HepG2 (cell line): Measurements from ENCODE around the gene SRCAP. TPM values are rescaled to one million over a fixed set of nuclear protein-coding genes. Genes with fewer than 3 reads are reported as not detected.

ENCODE experiments used
- GLI4 ChIP-seq: sonication (generic); formaldehyde crosslinking; IDR thresholded peaks from 2 replicates; pipeline ENCODE4 v1.5.1; 2020; ENCODE audit warnings: missing genetic modification reagents, mild to moderate bottlenecking, moderate library complexity, borderline replicate concordance
- JARID2 ChIP-seq: sonication (generic); formaldehyde crosslinking; IDR thresholded peaks from 2 replicates; pipeline ENCODE4 v1.8.1; 2023; ENCODE audit warnings: missing genetic modification reagents, inconsistent platforms; ENCODE audit not compliant: insufficient replicate concordance
- MTF1 ChIP-seq: sonication (generic); formaldehyde crosslinking; IDR thresholded peaks from 2 replicates; pipeline ENCODE4 v1.5.0; 2020; ENCODE audit warnings: missing genetic modification reagents
- NFIC ChIP-seq: IDR thresholded peaks from 2 replicates; pipeline ENCODE4 v1.6.1; 2012; ENCODE audit warnings: mild to moderate bottlenecking, low read length, inconsistent platforms
- NONO ChIP-seq, 2 experiments: fragments of 450-650 bp in 1 of 2; sonication (generic) in 1 of 2; formaldehyde crosslinking in 1 of 2; IDR thresholded peaks in 1 of 2; conservative IDR thresholded peaks in 1 of 2; 2 replicates each; pipeline versions ENCODE4 v1.6.1 to v1.8.0; 2017 to 2022; ENCODE audit warnings: mild to moderate bottlenecking in 1 of 2, missing genetic modification reagents in 1 of 2, moderate library complexity in 1 of 2
- PAX8 ChIP-seq: sonication (generic); formaldehyde crosslinking; IDR thresholded peaks from 2 replicates; pipeline ENCODE4 v1.8.0; 2022; ENCODE audit warnings: mild to moderate bottlenecking, missing genetic modification reagents, borderline replicate concordance
- WIZ ChIP-seq: sonication (generic); formaldehyde crosslinking; IDR thresholded peaks from 2 replicates; pipeline ENCODE4 v1.5.1; 2020; ENCODE audit warnings: mild to moderate bottlenecking, missing genetic modification reagents
- ZBTB1 ChIP-seq: sonication (generic); formaldehyde crosslinking; IDR thresholded peaks from 2 replicates; pipeline ENCODE4 v1.4.0; 2020; ENCODE audit warnings: missing genetic modification reagents, borderline replicate concordance
- ZFYVE20 ChIP-seq: sonication (generic); formaldehyde crosslinking; IDR thresholded peaks from 2 replicates; pipeline ENCODE4 v1.8.0; 2023; ENCODE audit warnings: low read depth, mild to moderate bottlenecking, moderate library complexity, missing genetic modification reagents, borderline replicate concordance
- ZNF136 ChIP-seq: sonication (generic); formaldehyde crosslinking; IDR thresholded peaks from 2 replicates; pipeline ENCODE4 v1.8.1; 2022; ENCODE audit warnings: low read depth, mild to moderate bottlenecking, moderate library complexity, missing genetic modification reagents
- ZNF296 ChIP-seq: sonication (generic); formaldehyde crosslinking; conservative IDR thresholded peaks from 2 replicates; pipeline ENCODE4 v1.5.0; 2020; ENCODE audit warnings: mild to moderate bottlenecking, missing genetic modification reagents
- ZNF749 ChIP-seq: sonication (generic); formaldehyde crosslinking; IDR thresholded peaks from 2 replicates; pipeline ENCODE4 v1.8.0; 2022; ENCODE audit warnings: mild to moderate bottlenecking, missing genetic modification reagents, moderate library complexity, borderline replicate concordance
- ZNF850 ChIP-seq: sonication (generic); formaldehyde crosslinking; conservative IDR thresholded peaks from 2 replicates; pipeline ENCODE4 v1.9.0; 2021; ENCODE audit warnings: mild to moderate bottlenecking, missing genetic modification reagents
- ZNF883 ChIP-seq: sonication (generic); formaldehyde crosslinking; IDR thresholded peaks from 2 replicates; pipeline ENCODE4 v1.5.1; 2020; ENCODE audit warnings: mild to moderate bottlenecking, missing genetic modification reagents; ENCODE audit errors: not compliant biosample characterization
- polyA plus RNA-seq, 8 experiments: library from polyadenylated mRNA; depleted of rRNA in 3 of 8; stranded (reverse) in 7 of 8; unstranded in 1 of 8; fragments of >200 nt; fragmentation: Illumina TruSeq in 4 of 8; extraction: Trizol in 4 of 8; gene quantifications; 2 replicates each; pipeline versions ENCODE4 v1.2.1 to v1.2.3, GENCODE V29; 2011 to 2016; ENCODE audit warnings: low read depth in 4 of 8, missing spikeins in 1 of 8, mixed read lengths in 1 of 8; ENCODE audit not compliant: insufficient read depth in 1 of 8
- total RNA-seq, 5 experiments: library from RNA; depleted of rRNA; stranded (reverse); fragments of >200 nt; fragmentation: Illumina TruSeq; extraction: Trizol; gene quantifications; 2 replicates each; pipeline ENCODE4 v1.2.3, GENCODE V29; 2016; ENCODE audit warnings: low read depth in 1 of 5
- TF ChIP-seq, protein P1 (sequence below): sonication (generic); formaldehyde crosslinking; IDR thresholded peaks from 2 replicates; pipeline ENCODE4 v1.4.0; 2020; ENCODE audit warnings: missing genetic modification reagents
- TF ChIP-seq, protein P2 (sequence below): sonication (generic); formaldehyde crosslinking; IDR thresholded peaks from 2 replicates; pipeline ENCODE4 v1.4.0; 2020; ENCODE audit warnings: missing genetic modification reagents
- TF ChIP-seq, protein P3 (sequence below): IDR thresholded peaks from 2 replicates; pipeline ENCODE4 v1.6.1; 2016; ENCODE audit warnings: missing compliant biosample characterization, missing genetic modification reagents, borderline replicate concordance
- TF ChIP-seq, protein P4 (sequence below): sonication (generic); formaldehyde crosslinking; IDR thresholded peaks from 2 replicates; pipeline ENCODE4 v1.5.1; 2020; ENCODE audit warnings: missing genetic modification reagents, mild to moderate bottlenecking, borderline replicate concordance

SRCAP gene
- total and polyA plus RNA-seq, 2 of the 13 experiments (the other 11 are each of a cell fraction or from before 2014, with no cell fraction given), result 4.9 to 9.0 TPM

DNA sequence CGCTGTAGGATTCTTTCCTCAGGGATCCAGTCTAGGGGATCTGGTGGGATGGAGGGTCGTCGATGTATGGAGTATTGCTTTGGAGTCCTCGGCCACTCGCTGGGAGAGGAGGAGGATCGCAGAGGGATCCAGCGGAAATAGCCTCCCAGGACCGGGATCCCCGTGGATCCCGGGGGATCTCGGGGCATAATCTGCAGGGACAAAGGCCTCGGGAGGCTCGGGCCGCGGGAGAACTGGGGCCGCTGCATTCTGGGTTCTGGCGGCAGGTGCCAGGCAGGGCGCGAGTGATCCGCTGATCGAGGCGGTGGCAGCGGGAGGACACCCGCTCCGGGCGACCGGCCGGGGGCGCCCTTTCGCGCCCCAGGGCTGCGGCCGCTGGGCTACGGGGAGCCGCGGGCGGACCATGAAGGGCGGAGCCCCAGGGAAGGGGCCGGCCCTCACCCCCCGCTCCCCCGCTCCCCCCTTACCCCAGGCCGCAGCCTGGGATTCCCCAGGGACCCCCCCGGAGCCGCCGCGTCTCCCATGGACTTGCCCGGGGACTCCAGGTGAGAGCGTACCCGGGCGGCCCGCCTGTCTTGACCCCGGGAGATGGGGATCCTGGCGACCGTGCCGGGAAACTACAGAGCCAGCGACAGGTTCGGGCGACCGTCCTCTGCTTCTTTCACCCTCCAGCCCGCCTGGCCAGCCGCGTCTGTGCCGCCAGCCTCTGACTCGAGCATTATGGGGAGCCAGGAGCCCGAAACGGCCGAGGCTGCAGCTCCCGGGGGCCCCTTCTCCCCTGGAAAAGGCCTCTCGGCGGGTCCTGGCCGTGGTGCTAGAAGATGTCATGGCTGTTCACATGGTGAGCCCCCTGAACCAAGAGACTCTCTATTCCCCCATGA lies 47.6 kb upstream of the SRCAP start (continued):
- TF ChIP-seq GLI4 (CRISPR knock-in tag) (no peak), PAX8 (CRISPR knock-in tag) (no peak), ZNF749 (CRISPR knock-in tag) (no peak), ZBTB1 (CRISPR knock-in tag) (no peak), MTF1 (CRISPR knock-in tag) (no peak), NFIC (no peak), ZNF883 (CRISPR knock-in tag) (no peak), ZNF850 (no peak), WIZ (CRISPR knock-in tag) (no peak), ZFYVE20 (no peak), NONO (IDR thresholded peaks at IDR 0.05) (no peak), NONO (CRISPR knock-in tag; conservative IDR thresholded peaks at IDR 0.05) (0 out of 2 replicates have a peak, but pooled peaks have one; percentile 6), ZNF296 (CRISPR knock-in tag) (no peak), JARID2 (CRISPR knock-in tag) (no peak), ZNF136 (no peak)
- TF ChIP-seq, protein P1, sequence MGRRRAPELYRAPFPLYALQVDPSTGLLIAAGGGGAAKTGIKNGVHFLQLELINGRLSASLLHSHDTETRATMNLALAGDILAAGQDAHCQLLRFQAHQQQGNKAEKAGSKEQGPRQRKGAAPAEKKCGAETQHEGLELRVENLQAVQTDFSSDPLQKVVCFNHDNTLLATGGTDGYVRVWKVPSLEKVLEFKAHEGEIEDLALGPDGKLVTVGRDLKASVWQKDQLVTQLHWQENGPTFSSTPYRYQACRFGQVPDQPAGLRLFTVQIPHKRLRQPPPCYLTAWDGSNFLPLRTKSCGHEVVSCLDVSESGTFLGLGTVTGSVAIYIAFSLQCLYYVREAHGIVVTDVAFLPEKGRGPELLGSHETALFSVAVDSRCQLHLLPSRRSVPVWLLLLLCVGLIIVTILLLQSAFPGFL, result no peak
- TF ChIP-seq, protein P2, sequence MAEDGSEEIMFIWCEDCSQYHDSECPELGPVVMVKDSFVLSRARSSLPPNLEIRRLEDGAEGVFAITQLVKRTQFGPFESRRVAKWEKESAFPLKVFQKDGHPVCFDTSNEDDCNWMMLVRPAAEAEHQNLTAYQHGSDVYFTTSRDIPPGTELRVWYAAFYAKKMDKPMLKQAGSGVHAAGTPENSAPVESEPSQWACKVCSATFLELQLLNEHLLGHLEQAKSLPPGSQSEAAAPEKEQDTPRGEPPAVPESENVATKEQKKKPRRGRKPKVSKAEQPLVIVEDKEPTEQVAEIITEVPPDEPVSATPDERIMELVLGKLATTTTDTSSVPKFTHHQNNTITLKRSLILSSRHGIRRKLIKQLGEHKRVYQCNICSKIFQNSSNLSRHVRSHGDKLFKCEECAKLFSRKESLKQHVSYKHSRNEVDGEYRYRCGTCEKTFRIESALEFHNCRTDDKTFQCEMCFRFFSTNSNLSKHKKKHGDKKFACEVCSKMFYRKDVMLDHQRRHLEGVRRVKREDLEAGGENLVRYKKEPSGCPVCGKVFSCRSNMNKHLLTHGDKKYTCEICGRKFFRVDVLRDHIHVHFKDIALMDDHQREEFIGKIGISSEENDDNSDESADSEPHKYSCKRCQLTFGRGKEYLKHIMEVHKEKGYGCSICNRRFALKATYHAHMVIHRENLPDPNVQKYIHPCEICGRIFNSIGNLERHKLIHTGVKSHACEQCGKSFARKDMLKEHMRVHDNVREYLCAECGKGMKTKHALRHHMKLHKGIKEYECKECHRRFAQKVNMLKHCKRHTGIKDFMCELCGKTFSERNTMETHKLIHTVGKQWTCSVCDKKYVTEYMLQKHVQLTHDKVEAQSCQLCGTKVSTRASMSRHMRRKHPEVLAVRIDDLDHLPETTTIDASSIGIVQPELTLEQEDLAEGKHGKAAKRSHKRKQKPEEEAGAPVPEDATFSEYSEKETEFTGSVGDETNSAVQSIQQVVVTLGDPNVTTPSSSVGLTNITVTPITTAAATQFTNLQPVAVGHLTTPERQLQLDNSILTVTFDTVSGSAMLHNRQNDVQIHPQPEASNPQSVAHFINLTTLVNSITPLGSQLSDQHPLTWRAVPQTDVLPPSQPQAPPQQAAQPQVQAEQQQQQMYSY (CRISPR knock-in tag), result no peak
- TF ChIP-seq, protein P3, sequence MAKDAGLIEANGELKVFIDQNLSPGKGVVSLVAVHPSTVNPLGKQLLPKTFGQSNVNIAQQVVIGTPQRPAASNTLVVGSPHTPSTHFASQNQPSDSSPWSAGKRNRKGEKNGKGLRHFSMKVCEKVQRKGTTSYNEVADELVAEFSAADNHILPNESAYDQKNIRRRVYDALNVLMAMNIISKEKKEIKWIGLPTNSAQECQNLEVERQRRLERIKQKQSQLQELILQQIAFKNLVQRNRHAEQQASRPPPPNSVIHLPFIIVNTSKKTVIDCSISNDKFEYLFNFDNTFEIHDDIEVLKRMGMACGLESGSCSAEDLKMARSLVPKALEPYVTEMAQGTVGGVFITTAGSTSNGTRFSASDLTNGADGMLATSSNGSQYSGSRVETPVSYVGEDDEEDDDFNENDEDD (CRISPR knock-in tag), result peak; percentile 74; the same call in 1 of the 2 replicates
- TF ChIP-seq, protein P4, sequence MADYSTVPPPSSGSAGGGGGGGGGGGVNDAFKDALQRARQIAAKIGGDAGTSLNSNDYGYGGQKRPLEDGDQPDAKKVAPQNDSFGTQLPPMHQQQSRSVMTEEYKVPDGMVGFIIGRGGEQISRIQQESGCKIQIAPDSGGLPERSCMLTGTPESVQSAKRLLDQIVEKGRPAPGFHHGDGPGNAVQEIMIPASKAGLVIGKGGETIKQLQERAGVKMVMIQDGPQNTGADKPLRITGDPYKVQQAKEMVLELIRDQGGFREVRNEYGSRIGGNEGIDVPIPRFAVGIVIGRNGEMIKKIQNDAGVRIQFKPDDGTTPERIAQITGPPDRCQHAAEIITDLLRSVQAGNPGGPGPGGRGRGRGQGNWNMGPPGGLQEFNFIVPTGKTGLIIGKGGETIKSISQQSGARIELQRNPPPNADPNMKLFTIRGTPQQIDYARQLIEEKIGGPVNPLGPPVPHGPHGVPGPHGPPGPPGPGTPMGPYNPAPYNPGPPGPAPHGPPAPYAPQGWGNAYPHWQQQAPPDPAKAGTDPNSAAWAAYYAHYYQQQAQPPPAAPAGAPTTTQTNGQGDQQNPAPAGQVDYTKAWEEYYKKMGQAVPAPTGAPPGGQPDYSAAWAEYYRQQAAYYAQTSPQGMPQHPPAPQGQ (CRISPR knock-in tag), result no peak
